ENCODE results near the gene ZC3H18. TPM values are rescaled to one million over a fixed set of nuclear protein-coding genes. Genes with fewer than 3 reads are reported as not detected.

ZC3H18 gene
- total RNA-seq, 1 experiment from 2014 or later = 7.9 TPM

DNA sequence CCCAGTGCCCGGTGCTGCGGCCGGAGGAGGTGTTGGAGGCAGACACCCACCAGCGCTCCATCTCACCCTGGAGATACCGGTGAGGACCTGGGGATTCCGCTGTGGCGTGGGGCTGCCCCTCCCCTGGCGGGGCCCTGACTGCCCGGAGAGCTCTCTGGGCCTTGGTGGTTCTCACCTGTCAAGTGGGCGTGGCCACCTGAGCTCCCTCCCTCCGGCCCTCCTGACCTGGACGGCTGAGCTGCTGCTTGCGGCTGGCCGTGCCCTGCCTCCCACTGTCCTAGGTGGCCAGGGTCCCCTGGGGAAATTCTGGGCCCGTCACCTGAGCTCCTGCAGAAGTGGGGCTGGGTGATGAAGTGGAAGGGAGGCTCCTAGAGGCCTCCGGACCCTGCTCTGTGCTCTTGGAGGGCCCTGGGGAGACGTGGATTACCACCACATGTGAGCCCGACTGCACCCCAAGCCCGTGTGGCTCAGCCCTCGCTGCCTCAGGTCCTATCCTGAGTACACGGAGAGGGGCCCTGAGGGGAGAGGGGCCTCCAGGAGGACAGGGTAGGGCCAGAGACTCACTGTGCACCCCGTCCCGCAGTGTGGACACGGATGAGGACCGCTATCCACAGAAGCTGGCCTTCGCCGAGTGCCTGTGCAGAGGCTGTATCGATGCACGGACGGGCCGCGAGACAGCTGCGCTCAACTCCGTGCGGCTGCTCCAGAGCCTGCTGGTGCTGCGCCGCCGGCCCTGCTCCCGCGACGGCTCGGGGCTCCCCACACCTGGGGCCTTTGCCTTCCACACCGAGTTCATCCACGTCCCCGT lies 69.2 kb downstream of the ZC3H18 start:
- DNase-seq (ENCODE audit: low read depth) = no peak

DNA sequence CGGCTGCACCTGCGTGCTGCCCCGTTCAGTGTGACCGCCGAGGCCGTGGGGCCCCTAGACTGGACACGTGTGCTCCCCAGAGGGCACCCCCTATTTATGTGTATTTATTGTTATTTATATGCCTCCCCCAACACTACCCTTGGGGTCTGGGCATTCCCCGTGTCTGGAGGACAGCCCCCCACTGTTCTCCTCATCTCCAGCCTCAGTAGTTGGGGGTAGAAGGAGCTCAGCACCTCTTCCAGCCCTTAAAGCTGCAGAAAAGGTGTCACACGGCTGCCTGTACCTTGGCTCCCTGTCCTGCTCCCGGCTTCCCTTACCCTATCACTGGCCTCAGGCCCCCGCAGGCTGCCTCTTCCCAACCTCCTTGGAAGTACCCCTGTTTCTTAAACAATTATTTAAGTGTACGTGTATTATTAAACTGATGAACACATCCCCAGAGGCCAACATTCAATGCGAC lies 69.9 kb downstream of the ZC3H18 start:
- no peak for DNase-seq (ENCODE audit: low read depth)

DNA sequence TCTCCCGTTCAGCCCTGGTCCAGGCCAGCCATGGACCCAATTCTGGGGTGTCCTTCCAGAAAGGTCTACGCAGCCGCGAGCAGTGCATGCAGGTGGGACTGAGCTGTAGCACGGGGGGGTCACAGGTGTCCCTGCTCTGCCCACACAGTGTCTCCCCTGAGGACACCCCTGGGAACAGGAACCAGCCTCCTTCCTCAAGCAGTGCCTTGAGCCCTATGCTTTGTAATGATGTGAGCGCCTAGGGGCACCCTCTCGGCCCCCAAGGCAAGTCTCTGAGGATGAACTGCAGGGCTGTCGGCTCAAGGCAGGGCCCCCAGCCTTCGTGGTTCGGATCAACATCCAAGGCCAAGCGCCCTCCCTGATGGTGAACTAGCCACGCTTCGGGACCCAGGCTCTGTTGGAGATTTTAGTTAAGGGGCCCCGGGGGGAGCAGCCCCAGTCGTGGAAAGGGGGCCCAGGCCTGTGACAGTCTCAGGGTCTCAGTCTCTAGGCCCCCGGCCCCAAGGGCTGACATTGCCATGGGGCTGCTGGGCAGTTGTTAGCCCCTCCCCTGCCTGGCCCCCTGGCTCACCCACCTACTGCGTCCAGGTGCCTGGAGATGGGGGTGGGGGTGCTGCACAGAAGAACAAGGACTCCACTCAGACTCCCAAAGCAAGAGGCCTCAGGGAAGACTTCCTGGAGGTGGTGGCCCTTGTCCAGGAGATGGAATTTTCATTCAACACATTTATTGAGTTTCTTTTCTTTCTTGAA lies 70.5 kb downstream of the ZC3H18 start:
- DNase-seq (ENCODE audit: low read depth) = no peak

DNA sequence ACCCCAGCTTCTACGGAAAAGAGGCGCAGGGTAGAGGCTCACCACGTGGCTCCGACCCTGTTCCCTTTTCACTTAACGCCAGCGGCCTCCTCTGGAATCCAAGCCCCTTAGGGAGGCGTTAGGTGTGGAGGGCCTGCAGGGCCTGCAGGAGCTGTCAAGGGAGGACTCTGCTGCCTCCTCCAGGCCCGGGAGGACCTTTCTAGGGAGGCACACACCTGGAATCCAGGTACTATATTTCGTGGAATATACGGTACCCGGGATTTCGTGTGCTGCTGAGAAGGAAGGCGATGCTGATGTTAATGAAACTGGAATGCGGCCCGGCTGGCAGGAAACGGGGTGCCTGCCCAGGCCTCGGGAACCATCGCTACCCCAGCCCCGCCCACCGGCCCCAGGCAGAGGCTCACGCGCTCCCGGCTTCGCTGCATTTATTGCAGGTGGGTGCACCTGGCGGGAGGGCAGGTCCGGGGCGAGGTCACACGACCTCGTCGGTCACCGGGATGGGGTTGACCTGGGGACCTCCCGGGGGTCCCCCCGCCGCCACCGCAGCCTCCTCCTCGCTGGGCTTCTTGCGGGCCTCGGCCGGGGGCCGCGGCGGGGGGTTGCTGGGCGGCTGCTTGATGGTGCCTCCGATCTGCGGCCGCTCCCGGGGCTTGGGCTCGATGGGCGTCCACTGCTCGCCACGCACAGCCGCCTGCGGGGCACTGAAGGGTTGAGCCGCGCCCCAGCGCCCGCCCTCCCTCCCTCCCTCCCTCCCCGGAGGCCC lies 72.9 kb downstream of the ZC3H18 start:
- no peak for DNase-seq (ENCODE audit: low read depth)

DNA sequence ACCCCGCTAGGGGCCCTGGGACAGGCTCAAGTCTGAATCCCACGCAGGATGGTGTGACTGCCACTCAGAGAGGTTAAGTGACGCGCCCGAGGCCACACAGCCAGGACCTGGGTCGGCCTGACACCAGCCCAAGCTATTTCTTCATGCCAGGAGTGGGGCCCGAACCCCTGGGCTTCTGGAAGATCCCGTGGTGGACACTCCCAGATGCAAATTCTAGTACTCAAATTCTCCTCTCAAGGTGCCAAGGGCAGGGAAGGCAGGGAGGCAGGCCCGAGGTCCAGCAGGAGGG lies 73.4 kb downstream of the ZC3H18 start:
- DNase-seq (ENCODE audit: low read depth) = no peak

DNA sequence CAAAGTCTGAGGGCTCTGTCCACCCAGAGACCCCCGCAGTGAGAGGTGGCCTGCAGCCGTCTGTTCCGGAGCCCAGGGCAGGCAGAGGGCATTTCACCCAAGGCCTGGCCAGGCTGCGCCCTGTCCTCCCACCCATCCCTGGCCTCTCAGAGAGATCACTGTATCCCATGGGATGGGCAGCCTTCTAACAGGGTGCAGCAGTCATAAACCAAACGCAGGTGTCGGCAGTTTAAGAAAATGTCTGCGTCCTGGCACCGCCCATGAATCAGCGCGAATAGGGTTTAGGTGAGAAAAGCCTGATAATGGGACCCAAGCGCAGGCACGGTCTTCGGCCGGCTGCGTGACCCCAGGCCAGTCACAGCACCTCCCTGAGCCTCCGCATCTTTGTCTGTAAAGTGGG lies 75.3 kb downstream of the ZC3H18 start:
- no peak for DNase-seq (ENCODE audit: low read depth)

DNA sequence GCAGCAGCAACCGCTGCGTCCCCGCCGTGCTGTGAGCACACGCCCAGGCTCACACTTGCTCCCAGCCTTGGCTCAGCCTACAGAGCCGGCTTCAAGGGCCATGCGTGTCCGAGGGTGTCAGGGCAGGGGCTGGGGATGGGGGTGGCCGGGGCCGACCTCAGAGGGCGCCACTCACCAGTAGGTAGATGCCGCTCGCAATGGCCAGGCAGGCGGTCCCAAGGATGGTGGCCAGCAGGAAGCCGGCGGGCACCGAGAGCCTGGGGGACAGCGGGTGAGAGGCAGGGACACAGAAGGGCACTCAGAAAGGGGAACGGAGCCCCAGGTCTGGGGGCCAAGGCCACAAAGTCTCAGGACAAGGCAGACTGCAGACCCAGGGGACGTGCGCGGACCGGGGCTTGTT lies 75.7 kb downstream of the ZC3H18 start:
- no peak for DNase-seq (ENCODE audit: low read depth)

DNA sequence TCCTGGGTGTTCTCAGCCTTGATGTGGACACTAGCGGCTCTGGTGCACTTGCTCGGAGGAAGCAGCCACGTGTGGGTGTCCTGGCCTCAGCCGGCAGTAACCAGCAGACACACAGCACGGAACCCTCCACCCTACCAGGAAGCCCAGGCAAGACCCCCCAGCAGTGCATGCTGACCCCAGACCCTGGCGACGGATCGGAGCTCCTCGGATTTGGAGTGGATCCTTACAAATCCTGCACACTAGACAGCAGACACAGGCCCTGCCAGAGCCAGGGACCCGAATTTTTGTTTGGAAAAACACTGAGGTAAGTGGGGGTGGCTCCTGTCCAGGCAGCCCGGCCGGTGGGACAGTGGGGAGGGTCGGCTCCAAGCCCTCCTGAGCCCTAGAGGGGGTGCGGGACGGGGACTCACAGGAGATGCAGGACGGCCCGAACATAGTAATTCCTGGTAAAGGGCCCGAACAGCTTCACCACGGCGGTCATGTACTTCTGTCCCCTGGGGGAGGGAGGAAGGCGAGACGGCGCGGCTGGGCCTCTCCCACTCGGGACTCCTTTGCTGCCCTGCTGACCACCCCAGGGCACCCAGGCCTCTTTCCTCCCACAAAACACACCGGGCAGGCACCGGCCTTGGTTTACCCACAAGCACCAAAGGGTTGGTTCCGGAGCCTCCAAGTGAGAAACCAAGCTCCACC lies 76.3 kb downstream of the ZC3H18 start:
- DNase-seq (ENCODE audit: low read depth) = no peak

DNA sequence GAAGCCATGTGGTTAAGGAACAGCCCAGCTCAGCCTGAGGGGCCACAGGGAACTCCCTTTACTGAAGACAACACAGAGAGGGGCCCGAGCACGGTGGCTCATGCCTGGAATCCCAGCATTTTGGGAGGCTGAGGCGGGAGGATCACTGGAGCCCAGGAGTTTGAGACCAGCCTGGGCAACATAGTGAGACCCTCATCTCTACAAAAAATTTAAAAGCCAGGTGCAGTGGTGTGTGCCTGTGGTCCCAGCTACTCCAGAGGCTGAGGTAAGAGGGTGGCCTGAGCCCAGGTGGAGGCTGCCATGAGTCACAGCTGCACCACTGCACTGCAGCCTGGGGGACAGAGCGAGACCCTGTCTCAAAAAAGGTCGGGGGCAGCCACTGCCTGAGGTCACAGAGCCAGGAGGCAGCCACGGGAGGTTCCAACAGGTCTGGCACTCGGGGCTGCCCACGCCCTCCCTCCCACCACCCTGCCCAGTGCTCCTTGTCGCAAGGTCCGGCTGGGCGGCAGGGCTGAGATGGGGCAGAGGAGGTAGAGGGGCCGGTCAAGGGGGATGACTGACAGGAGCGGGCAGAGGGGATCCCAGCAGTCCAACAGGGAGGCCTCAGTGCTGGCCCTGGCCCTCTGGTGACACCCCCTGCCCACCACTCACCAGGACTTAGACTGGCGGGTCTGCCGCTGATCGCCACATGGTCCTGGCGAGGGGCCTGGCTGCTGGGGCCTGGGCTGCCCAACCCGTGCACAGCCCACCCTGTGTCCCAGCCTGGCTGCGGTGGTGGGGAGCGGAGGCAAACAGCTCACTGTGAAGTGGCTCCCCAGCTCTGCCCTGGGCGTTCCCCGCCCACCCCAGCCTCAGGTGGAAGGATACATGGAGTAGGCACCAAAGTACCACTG lies 77.2 kb downstream of the ZC3H18 start:
- no peak for DNase-seq (ENCODE audit: low read depth)

DNA sequence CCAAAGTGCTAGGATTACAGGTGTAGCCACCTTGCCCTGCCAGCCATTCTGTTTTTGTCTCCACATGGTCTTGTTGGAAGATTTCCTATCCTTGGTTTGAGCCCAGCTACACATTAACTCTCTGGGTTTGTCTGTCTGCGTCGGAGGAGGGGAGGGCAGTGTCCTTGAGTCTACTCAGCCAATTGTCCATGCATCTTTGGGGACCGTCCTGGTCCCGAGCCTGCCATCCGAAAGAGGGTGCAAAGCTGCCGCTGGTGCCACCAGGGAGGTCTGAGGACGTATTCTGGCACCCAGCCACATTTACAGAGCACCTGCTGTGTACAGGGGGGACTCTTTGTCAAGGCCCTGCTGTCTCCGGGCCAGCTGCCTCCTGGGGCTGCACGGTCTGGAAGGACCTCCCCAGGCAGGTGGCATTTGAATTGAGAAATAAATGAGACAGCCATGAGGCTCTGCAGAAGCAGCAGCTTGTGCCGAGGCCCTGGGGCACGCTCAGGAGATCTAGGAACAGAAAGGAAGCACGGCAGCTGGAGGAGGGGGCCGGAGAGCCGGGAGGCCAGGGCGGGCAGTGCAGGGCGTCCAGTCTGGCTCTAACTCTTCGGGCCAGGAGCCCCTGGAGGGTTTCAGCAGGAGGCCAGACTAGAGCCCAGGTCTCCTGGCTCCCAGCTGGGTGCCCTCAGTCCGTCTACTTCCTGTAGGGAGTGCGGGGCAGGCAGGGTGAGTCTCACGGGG lies 79.2 kb downstream of the ZC3H18 start:
- DNase-seq (ENCODE audit: low read depth) = no peak

DNA sequence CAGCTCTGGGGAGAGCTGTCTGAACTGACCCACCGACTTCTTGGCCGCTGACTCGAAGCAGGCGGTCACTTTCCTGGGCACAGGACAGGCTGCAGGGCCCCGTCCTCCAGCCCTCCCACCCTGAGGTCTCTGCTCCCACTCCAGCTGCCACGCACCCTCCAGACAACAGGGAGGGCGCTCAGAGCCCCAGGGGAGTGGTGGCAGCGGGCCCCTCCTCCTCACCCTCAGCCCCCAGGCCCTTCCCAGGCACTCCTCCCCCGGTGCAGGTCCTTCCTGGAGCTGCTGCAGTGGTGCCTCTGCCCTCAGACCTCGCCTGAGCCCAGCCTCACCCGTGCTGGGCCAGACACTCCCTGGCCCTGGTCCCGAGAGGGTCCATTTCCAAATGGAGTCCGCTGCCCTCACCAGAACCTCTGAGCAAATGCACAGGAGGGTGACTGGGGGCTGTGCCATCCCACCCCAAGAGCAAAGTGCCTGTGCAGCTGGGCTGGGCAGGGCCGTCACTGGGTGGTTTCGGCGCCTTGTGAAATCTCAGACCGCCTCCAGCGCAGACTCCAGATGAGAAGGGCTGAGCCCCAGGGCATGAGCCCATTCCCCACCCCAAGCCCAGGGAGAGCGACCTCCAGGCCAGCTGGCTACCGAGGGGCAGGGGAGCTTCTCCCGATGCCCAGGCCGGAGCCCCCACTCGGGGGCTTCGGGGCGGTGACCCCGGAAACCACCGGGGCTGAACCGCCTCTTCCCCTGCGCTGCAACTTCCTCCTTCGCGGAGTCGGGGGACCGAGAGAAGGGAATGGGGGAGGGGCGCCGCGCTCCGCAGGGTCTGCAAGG lies 79.9 kb downstream of the ZC3H18 start:
- DNase-seq (ENCODE audit: low read depth) = no peak

DNA sequence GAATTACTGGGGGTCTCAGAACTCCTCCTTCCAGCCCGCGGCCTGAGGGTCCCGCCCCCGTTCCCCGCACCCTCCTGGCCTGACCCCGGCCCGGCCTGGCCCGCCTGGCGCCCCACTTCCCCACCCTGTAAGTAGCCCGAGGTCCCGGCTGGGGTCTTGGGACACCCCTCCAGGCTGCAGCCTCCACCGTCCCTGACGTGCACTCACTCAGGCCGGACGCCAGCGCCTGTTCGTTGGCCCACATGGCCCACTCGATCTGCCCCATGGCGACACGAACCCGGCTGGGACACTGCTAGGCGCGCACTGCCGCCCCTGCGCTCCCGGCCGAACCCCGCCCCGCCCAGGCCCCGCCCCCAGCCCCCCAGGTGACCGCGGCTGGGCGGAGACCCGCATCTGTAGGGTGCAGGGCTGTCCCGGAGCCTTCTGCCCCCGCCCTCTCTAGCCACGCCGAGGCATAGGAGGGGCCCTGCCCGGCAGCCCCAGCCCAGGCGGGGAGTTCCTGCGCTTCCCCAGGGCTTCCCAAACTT lies 80.6 kb downstream of the ZC3H18 start, which contains the start of gene CYBA:
CYBA (minus strand) TSS at position 305 of the 527 bp plus-strand sequence; CDS start at position 265, 40 bp downstream.
- DNase-seq (ENCODE audit: low read depth) = peak; percentile 24

DNA sequence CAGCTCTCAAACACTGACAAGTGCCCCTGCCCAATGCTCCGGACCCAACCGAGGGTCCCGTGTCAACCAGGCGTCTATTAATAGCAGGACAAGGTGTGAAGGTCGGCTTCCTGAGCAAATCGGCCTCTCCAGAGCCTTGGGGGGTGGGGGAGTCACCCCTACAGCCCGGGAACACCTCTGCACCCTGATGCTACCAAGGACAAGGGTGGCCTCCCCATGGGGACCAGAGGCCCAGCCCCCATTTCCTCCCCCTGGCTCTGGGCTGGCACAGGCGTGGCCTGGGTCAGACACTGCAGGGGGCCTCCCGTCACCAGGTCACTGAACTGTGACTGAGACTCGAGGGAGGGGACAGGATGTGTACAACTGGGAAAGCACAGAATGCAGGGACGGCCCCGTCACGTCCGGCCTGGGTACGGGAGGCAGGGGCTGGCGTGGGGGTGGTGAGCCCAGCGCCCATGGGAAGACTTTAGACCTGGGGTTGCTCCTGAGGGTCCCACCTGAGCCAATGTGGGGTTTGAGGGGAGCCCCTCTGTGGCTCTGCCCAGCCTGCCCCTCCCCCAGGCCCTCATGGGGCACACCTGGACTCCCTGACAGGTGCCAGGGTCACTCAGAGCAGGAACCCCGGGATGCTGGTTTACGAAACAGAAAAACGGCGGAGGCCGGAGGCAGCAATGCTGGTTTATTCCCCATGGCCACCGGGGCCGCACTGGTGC lies 81.2 kb downstream of the ZC3H18 start:
- DNase-seq (ENCODE audit: low read depth) = no peak

DNA sequence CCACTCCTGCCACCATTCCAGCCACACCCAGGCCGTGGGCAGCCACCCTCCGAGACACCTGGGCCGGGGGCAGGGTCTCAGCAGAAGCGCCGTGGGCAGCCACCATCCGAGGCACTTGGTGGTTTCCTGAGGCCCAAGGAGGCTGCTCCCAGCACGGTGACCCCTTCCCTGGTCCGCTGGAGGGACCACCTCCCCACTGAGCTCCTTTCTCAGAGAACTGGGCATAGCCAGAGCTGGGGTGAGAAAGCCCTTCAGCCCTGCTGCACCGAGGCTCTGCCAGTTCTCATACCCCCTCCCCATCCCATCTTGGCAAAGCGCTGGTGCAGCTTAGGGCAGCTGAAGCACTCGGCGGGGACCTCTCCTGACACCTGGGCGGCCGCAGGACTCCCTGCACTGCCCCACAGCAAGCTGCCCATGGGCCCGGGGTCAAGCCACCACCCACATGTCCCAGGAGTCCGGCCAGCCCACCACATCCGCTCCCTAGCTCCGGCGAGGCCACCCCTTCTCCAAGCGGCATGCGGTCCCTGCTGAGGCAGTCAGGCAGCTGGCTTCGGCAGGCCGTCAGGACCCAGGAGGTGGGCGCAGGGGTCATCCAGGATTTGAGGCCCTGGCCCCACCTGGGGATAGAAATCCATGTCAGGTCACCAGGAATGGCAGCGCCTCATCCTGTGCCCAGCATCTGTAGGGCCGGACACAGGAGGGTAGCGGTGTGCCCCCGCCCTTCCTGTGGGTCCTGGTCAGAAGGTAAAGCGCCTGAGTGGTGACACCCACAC lies 82.0 kb downstream of the ZC3H18 start:
- DNase-seq (ENCODE audit: low read depth) = no peak

DNA sequence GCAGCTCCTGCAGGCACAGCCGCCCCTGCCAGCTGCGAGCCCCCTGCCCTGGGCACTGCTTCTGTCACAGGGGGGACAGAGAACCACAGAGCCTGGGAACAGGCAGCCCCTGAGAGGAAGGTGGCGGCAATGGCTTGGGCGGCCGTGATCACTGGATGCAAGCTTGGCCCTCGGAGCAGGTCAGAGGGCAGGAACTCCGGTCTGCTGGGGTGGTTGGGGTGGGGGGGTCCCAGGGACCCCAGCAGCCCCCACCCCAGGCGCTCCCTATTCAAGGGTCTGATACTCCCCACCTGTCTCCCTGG lies 82.5 kb downstream of the ZC3H18 start:
- DNase-seq (ENCODE audit: low read depth) = no peak

DNA sequence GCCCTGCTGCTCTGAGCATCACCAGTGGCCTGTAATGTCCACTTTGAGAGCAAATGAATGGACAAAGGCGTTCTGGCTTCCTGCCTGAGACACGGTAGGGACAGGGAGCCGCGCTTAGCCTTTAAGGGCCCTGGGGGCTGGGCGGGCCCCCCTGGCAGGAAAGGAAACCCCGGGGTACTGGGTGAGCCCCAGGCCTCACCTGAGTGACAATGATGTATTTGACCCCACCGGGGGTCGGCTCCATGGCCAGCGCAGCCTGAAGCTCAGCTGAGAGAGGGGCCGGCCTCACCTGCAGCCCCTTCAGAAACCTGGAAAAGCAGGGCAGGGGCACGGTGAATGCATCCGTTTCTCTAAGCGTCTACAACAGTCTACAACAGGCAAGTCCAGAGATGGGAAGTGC lies 82.9 kb downstream of the ZC3H18 start:
- DNase-seq (ENCODE audit: low read depth) = no peak

DNA sequence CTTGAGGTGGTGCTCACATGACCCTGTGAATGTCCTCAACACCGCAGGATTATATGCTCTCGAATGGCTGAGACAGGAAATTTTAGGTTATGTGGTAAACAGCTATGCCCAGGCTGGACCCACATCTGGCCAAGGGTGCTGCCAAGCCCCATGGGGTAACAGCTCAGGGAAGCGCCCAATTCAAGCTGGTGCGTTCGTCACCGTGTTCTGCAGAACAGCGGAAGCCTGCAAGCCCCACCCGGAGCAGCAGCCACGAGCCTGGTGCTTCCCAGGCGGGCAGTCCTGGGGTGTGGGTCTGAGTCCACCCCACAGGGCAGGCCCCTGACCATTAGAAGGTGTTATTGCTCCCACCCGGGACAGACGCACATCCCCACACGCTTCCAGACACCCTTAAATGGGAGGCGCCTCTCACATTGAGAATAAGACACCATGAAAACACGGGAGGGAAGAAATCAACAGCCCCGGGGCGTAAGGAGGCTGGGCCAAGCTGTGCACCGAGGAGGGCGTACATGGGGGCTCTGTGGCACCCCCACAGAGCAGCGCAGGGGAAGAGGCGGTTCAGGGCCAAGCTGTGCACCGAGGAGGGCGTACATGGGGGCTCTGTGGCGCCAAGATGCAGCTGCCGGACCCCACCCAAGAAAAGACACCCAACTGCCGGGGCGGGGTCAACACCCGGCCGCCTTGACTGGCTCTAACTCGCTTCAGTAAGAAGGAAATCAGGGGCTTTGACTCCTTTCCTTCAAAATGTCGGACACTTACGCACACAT lies 83.6 kb downstream of the ZC3H18 start:
- DNase-seq (ENCODE audit: low read depth) = no peak

Data from RPMI7951 (cell line).